IMR-90 (cell line): Measurements from ENCODE around the gene BSND. TPM values are rescaled to one million over a fixed set of nuclear protein-coding genes. Genes with fewer than 3 reads are reported as not detected.

Source experiments
- ATAC-seq: fragments of 200-7000 bp; cut with Tn5 transposase; 2 replicates; pipeline ENCODE4 v1.9.1; 2020; ENCODE audit warnings: low read depth, mild to moderate bottlenecking, moderate library complexity
- BruUV-seq: library from RNA; stranded (reverse); fragments of 400-500 nt; replicated peaks from 2 replicates; lab custom pipeline; 2021; lab: Mats Ljungman, UMichigan
- CTCF ChIA-PET: fragments of 300-600 bp; formaldehyde crosslinking; extraction: SDS; loops from one replicate; lab custom pipeline; 2021; ENCODE audit warnings: antibody characterized with exemption; lab: Yijun Ruan, JAX
- POLR2A ChIA-PET: fragments of 300-600 bp; sonication (Branson Sonifier 250); formaldehyde crosslinking; loops from one replicate; lab custom pipeline; 2022; ENCODE audit warnings: antibody characterized with exemption; ENCODE audit not compliant: unreplicated experiment; lab: Charles Lee
- DNase-seq: peaks from one replicate; pipeline ENCODE4 v3.0.0; 2013
- H2AFZ ChIP-seq: replicated peaks from 2 replicates; pipeline ENCODE3; 2013; ENCODE audit warnings: low read length, mild to moderate bottlenecking; ENCODE audit not compliant: poor library complexity
- H2AK5ac ChIP-seq: 2 replicates; pipeline ENCODE4 v1.6.1; 2013; ENCODE audit warnings: low read depth, low read length, inconsistent platforms
- H2AK9ac ChIP-seq: replicated peaks from 2 replicates; pipeline ENCODE3; 2013; ENCODE audit warnings: mild to moderate bottlenecking, low read depth, low read length, moderate library complexity; ENCODE audit not compliant: poor library complexity
- H2BK120ac ChIP-seq: 2 replicates; pipeline ENCODE4 v1.6.1; 2013; ENCODE audit warnings: low read depth, low read length, inconsistent platforms
- H2BK15ac ChIP-seq: 3 replicates; pipeline ENCODE4 v1.6.1; 2013; ENCODE audit warnings: low read depth, low read length, inconsistent platforms
- H2BK20ac ChIP-seq: 2 replicates; pipeline ENCODE4 v1.6.1; 2013; ENCODE audit warnings: low read depth, mild to moderate bottlenecking, inconsistent platforms, low read length, moderate library complexity
- H2BK5ac ChIP-seq: 2 replicates; pipeline ENCODE4 v1.6.1; 2013; ENCODE audit warnings: mild to moderate bottlenecking, low read depth, low read length, inconsistent platforms; ENCODE audit not compliant: poor library complexity, severe bottlenecking
- H3K14ac ChIP-seq: replicated peaks from 2 replicates; pipeline ENCODE4 v1.6.1; 2013; ENCODE audit warnings: low read depth, low read length, inconsistent platforms
- H3K18ac ChIP-seq: 2 replicates; pipeline ENCODE4 v1.6.1; 2013; ENCODE audit warnings: low read depth, low read length, control low read depth
- H3K23ac ChIP-seq: 2 replicates; pipeline ENCODE4 v1.6.1; 2013; ENCODE audit warnings: low read depth, low read length, inconsistent platforms
- H3K27ac ChIP-seq: 2 replicates; pipeline ENCODE4 v1.5.1; 2013; ENCODE audit warnings: mild to moderate bottlenecking, control low read depth, low read length; ENCODE audit not compliant: insufficient read depth
- H3K27me3 ChIP-seq: 2 replicates; pipeline ENCODE4 v1.6.1; 2013; ENCODE audit warnings: low read length; ENCODE audit not compliant: control insufficient read depth, insufficient read depth
- H3K36me3 ChIP-seq: 2 replicates; pipeline ENCODE4 v1.6.1; 2013; ENCODE audit warnings: low read length, mixed read lengths; ENCODE audit not compliant: control insufficient read depth, insufficient read depth
- H3K4ac ChIP-seq: 2 replicates; pipeline ENCODE4 v1.6.1; 2013; ENCODE audit warnings: low read depth, low read length, inconsistent platforms
- H3K4me1 ChIP-seq: 2 replicates; pipeline ENCODE4 v1.6.1; 2013; ENCODE audit warnings: low read length, mixed read lengths; ENCODE audit not compliant: control insufficient read depth, insufficient read depth
- H3K4me2 ChIP-seq: 2 replicates; pipeline ENCODE4 v1.6.1; 2013; ENCODE audit warnings: low read depth, mild to moderate bottlenecking, control low read depth, low read length, moderate library complexity
- H3K4me3 ChIP-seq: 2 replicates; pipeline ENCODE4 v1.5.1; 2013; ENCODE audit warnings: low read depth, mild to moderate bottlenecking, control low read depth, low read length, moderate library complexity; ENCODE audit not compliant: insufficient read depth
- H3K56ac ChIP-seq: 2 replicates; pipeline ENCODE4 v1.6.1; 2013; ENCODE audit warnings: low read length, inconsistent platforms; ENCODE audit not compliant: insufficient read depth; ENCODE audit errors: extremely low read depth
- H3K79me1 ChIP-seq, 2 experiments: 2 replicates each; pipeline ENCODE4 v1.6.1; 2013; ENCODE audit warnings: low read length in 2 of 2, inconsistent platforms in 1 of 2, low read depth in 1 of 2
- H3K9ac ChIP-seq: 2 replicates; pipeline ENCODE4 v1.6.1; 2013; ENCODE audit warnings: low read depth, low read length, control low read depth
- H3K9me1 ChIP-seq: 2 replicates; pipeline ENCODE4 v1.6.1; 2013; ENCODE audit warnings: low read length, inconsistent platforms; ENCODE audit not compliant: insufficient read depth
- H3K9me3 ChIP-seq: 2 replicates; pipeline ENCODE4 v1.6.1; 2013; ENCODE audit warnings: low read length; ENCODE audit not compliant: control insufficient read depth, insufficient read depth
- H4K20me1 ChIP-seq: 2 replicates; pipeline ENCODE4 v1.6.1; 2013; ENCODE audit warnings: low read length, inconsistent platforms; ENCODE audit not compliant: insufficient read depth
- H4K5ac ChIP-seq: 2 replicates; pipeline ENCODE4 v1.6.1; 2013; ENCODE audit warnings: mild to moderate bottlenecking, low read depth, low read length, control low read depth
- H4K8ac ChIP-seq, 2 experiments: 2 replicates each; pipeline ENCODE4 v1.6.1; 2013; ENCODE audit warnings: low read depth in 2 of 2, low read length in 2 of 2, control low read depth in 1 of 2, inconsistent platforms in 1 of 2
- H4K91ac ChIP-seq: 2 replicates; pipeline ENCODE4 v1.6.1; 2013; ENCODE audit warnings: low read depth, low read length, inconsistent platforms; ENCODE audit not compliant: insufficient read depth
- BHLHE40 ChIP-seq: fragments of 150-350 bp; IDR thresholded peaks from 2 replicates; pipeline ENCODE4 v1.6.1; 2016; ENCODE audit warnings: mild to moderate bottlenecking, low read depth, low read length
- CEBPB ChIP-seq: IDR thresholded peaks from 2 replicates; pipeline ENCODE4 v1.6.1; 2012; ENCODE audit warnings: low read depth, low read length, improper control_type of control experiment
- FOS ChIP-seq: fragments of 150-350 bp; IDR thresholded peaks from 2 replicates; pipeline ENCODE4 v1.6.1; 2016; ENCODE audit warnings: low read depth, low read length
- MAFK ChIP-seq: IDR thresholded peaks from 2 replicates; pipeline ENCODE4 v1.6.1; 2012; ENCODE audit warnings: low read depth, low read length, improper control_type of control experiment
- MAZ ChIP-seq: IDR thresholded peaks from 2 replicates; pipeline ENCODE4 v1.6.1; 2012; ENCODE audit warnings: low read depth, mild to moderate bottlenecking, low read length, improper control_type of control experiment, moderate library complexity, borderline replicate concordance
- MXI1 ChIP-seq: IDR thresholded peaks from 2 replicates; pipeline ENCODE4 v1.6.1; 2012; ENCODE audit warnings: low read depth, mild to moderate bottlenecking, low read length, moderate library complexity, borderline replicate concordance
- NFE2L2 ChIP-seq: fragments of 150-350 bp; IDR thresholded peaks from 2 replicates; pipeline ENCODE4 v1.6.1; 2016; ENCODE audit warnings: low read depth, mild to moderate bottlenecking, low read length
- POLR2A ChIP-seq: IDR thresholded peaks from 2 replicates; pipeline ENCODE4 v1.6.1; 2012; ENCODE audit warnings: mild to moderate bottlenecking, low read depth, low read length
- RAD21 ChIP-seq: IDR thresholded peaks from 2 replicates; pipeline ENCODE4 v1.6.1; 2012; ENCODE audit warnings: low read length, improper control_type of control experiment
- RCOR1 ChIP-seq: IDR thresholded peaks from 2 replicates; pipeline ENCODE4 v1.6.1; 2012; ENCODE audit warnings: mild to moderate bottlenecking, low read length, improper control_type of control experiment; ENCODE audit not compliant: insufficient replicate concordance
- RFX5 ChIP-seq: IDR thresholded peaks from 2 replicates; pipeline ENCODE4 v1.8.0; 2012; ENCODE audit warnings: low read depth, mild to moderate bottlenecking, low read length, moderate library complexity
- SMC3 ChIP-seq: fragments of 150-350 bp; IDR thresholded peaks from 2 replicates; pipeline ENCODE4 v1.6.1; 2016; ENCODE audit warnings: low read depth, mild to moderate bottlenecking, antibody characterized with exemption, low read length, moderate library complexity
- WGBS, 2 experiments: methylation state at CpG; one replicate each; pipeline versions ENCODE4 v1.1.5 to v1.1.7; 2013; ENCODE audit warnings: missing lambda C conversion rate in 2 of 2; ENCODE audit not compliant: insufficient read length in 1 of 2; ENCODE audit errors: extremely low coverage in 2 of 2; 5-methylcytosine and 5-hydroxymethylcytosine counted together
- dilution Hi-C: fragments of 300-500 bp; cut with HindIII; formaldehyde crosslinking; loops from one replicate; pipeline ENCODE4 v1.14.3; 2018; ENCODE audit warnings: low sequenced_read_pairs; ENCODE audit not compliant: unreplicated experiment
- in situ Hi-C: fragments of 300-500 bp; cut with MboI; formaldehyde crosslinking; loops from 3 replicates; pipeline ENCODE4 v1.14.3; 2019; ENCODE audit warnings: low sequenced_read_pairs, inconsistent platforms, mixed read lengths
- intact Hi-C: fragments of 100-400 bp; cut with micrococcal nuclease; formaldehyde crosslinking; loops from 2 replicates; pipeline ENCODE4 v1.10.0; 2022
- polyA plus RNA-seq, 3 experiments: library from polyadenylated mRNA; depleted of rRNA; stranded (reverse); fragments of >200 nt; gene quantifications; 2 replicates each; pipeline ENCODE4 v1.2.3, GENCODE V29; 2012; ENCODE audit warnings: low replicate concordance in 1 of 3
- total RNA-seq: library from RNA; depleted of rRNA; stranded (reverse); fragments of >200 nt; gene quantifications from 2 replicates; pipeline ENCODE4 v1.2.3, GENCODE V29; 2012
- TF ChIP-seq, protein P1 (sequence below): fragments of 150-350 bp; IDR thresholded peaks from 2 replicates; pipeline ENCODE4 v1.6.1; 2017; ENCODE audit warnings: mild to moderate bottlenecking, antibody characterized with exemption, low read length, low read depth
- TF ChIP-seq, protein P2 (sequence below): fragments of 150-350 bp; IDR thresholded peaks from 2 replicates; pipeline ENCODE4 v1.6.1; 2016; ENCODE audit warnings: low read depth, mild to moderate bottlenecking, low read length, moderate library complexity, borderline replicate concordance

Gene BSND
- total and polyA plus RNA-seq, 2 of the 4 experiments (the other 2 are of a cell fraction) = not detected

DNA sequence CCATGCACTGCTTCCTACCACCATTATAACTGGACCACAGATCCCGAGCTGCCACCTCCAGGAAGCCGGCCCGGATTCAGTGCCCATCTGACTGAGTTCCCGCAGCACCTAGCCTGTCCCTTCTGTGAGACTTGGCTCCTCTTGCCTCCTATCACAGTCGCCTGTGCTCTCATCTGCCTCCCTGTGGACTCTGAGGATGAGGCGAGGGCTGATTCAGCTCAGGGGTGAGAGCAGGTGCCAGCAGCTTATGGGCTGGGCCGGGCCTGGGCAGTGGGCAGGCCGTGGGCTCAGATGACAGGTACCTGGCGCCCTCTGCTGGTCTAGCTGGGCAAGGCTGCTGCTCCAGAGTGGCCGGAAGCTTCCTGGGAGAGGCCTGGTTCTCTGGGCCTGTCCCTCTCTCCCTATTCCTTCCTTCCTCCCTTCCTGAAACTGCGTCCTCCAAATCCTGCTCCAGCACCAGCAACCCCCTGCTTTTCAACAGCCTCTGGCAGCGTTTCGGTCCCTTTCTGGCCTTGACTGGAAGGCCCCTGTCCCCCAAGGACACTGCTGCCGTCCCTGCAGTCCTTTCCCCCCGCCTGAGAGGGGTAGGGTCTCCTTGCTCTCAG lies 23.3 kb downstream of the BSND start:
- no peak overlapping the region for H3K23ac ChIP-seq
- POLR2A ChIA-PET = no interaction called here
- WGBS, 2 experiments = 8% methylated on average over 5 of the region's 15 CpGs; no CpG with 5 or more reads in 1 of the 2 experiments
- H2BK20ac ChIP-seq = 0 out of 2 replicates have a peak overlapping the region, but pooled peaks have one; percentile 9
- H3K9me1 ChIP-seq = no peaks in the 10 kb centered on the region
- H3K27me3 ChIP-seq = peaks cover 29% of the 10 kb centered on the region
- H2BK120ac ChIP-seq = 0 out of 2 replicates have a peak overlapping the region, but pooled peaks have one; percentile 55
- H4K91ac ChIP-seq = no peak overlapping the region
- peak overlapping the region; percentile 88 to 94 for H4K8ac ChIP-seq
- H3K4me3 ChIP-seq = no peak overlapping the region
- no peak overlapping the region for H3K14ac ChIP-seq
- H4K5ac ChIP-seq = peak overlapping the region; percentile 86
- BruUV-seq = no TSS peak
- H3K27ac ChIP-seq = no peak overlapping the region
- no peaks in the 10 kb centered on the region for H3K36me3 ChIP-seq
- in situ Hi-C loops = no loop called here
- intact Hi-C loops = loop anchor here (1.0 kb wide), 2 partner anchors 72 to 77 kb away; no protein-coding TSS in a partner anchor
- CTCF ChIA-PET = interaction anchor here (0.6 to 2.1 kb wide), 14 partner anchors 14 to 137 kb away, joined by 3 to 35 read pairs (median 4); no protein-coding TSS in a partner anchor
- no peak overlapping the region for H3K56ac ChIP-seq
- peak overlapping the region; percentile 84 for H3K4ac ChIP-seq
- peak overlapping the region; percentile 27; the same call in 1 of the 2 replicates for H3K9ac ChIP-seq
- no peaks in the 10 kb centered on the region for H3K79me1 ChIP-seq
- H3K4me2 ChIP-seq = no peak overlapping the region
- H2BK15ac ChIP-seq = no peak overlapping the region; the same call in 2 of the 3 replicates
- no peaks in the 10 kb centered on the region for H3K9me3 ChIP-seq
- peak; percentile 100 for ATAC-seq
- dilution Hi-C loops = no loop called here
- no peak overlapping the region for H2BK5ac ChIP-seq
- peak overlapping the region; percentile 97 for H2AFZ ChIP-seq
- no peak overlapping the region for H3K18ac ChIP-seq
- H3K4me1 ChIP-seq = no peaks in the 10 kb centered on the region
- 0 out of 2 replicates have a peak overlapping the region, but pooled peaks have one; percentile 39 for H2AK5ac ChIP-seq
- peak overlapping the region; percentile 83 for H2AK9ac ChIP-seq
- H4K20me1 ChIP-seq = no peaks in the 10 kb centered on the region
- peak; percentile 88 for DNase-seq
- TF ChIP-seq RAD21 (peak; percentile 87), MXI1 (no peak), FOS (no peak), NFE2L2 (no peak), RFX5 (no peak), BHLHE40 (0 out of 2 replicates have a peak, but pooled peaks have one; percentile 7), MAFK (no peak), MAZ (no peak), RCOR1 (peak; percentile 77), POLR2A (peak; percentile 40; the same call in 1 of the 2 replicates), CEBPB (no peak), SMC3 (peak; percentile 86)
- TF ChIP-seq, protein P1, sequence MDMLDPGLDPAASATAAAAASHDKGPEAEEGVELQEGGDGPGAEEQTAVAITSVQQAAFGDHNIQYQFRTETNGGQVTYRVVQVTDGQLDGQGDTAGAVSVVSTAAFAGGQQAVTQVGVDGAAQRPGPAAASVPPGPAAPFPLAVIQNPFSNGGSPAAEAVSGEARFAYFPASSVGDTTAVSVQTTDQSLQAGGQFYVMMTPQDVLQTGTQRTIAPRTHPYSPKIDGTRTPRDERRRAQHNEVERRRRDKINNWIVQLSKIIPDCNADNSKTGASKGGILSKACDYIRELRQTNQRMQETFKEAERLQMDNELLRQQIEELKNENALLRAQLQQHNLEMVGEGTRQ = 0 out of 2 replicates have a peak, but pooled peaks have one; percentile 10
- TF ChIP-seq, protein P2, sequence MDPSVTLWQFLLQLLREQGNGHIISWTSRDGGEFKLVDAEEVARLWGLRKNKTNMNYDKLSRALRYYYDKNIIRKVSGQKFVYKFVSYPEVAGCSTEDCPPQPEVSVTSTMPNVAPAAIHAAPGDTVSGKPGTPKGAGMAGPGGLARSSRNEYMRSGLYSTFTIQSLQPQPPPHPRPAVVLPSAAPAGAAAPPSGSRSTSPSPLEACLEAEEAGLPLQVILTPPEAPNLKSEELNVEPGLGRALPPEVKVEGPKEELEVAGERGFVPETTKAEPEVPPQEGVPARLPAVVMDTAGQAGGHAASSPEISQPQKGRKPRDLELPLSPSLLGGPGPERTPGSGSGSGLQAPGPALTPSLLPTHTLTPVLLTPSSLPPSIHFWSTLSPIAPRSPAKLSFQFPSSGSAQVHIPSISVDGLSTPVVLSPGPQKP = no peak
